ENCODE data around the gene SERTAD3. TPM values are rescaled to one million over a fixed set of nuclear protein-coding genes. Genes with fewer than 3 reads are reported as not detected.

Gene SERTAD3
- total and polyA plus RNA-seq, 10 of the 15 experiments (the other 5 are each of a cell fraction or from before 2014, with no cell fraction given), result 4.2 to 22.4 (median 13.7) TPM

- BruUV-seq (replicated peaks), result TSS peak; percentile 99
- DNase-seq (ENCODE audit: low read depth, low spot score) (no peak), FAIRE-seq (no peak), ATAC-seq (peak; percentile 92)
- Histone ChIP-seq H3K4me3 (peak overlapping the region; percentile 74), H3K9ac (ENCODE audit: control insufficient read depth, insufficient read depth, low read length) (peak overlapping the region; percentile 70), H3K4me2 (ENCODE audit: control insufficient read depth, insufficient read depth) (peak overlapping the region; percentile 98), H4K20me1 (ENCODE audit: control insufficient read depth, insufficient read depth) (no peaks in the 10 kb centered on the region), H2AFZ (ENCODE audit: control insufficient read depth, low read depth, low read length) (peak overlapping the region; percentile 93), H3K9me3 (replicated peaks; ENCODE audit: control insufficient read depth, insufficient read depth, low read length) (no peaks in the 10 kb centered on the region), H3K4me1 (ENCODE audit: control insufficient read depth, insufficient read depth, low read length) (peaks cover 20% of the 10 kb centered on the region), H3K36me3 (ENCODE audit: control insufficient read depth in 2 of 2, insufficient read depth in 2 of 2, low read length in 1 of 2) (no peaks in the 10 kb centered on the region), H3K27ac (ENCODE audit: control insufficient read depth, insufficient read depth) (peak overlapping the region; percentile 82), H3K79me2 (ENCODE audit: control insufficient read depth, insufficient read depth, low read length) (no peaks in the 10 kb centered on the region; the same call in 1 of the 2 replicates), H3K27me3 (replicated peaks in 1 of 2; ENCODE audit: control insufficient read depth in 2 of 2, insufficient read depth in 2 of 2, low read length in 1 of 2) (no peaks in the 10 kb centered on the region)
- CTCF ChIA-PET, result interaction anchor here (1.0 to 8.0 kb wide), 3 partner anchors 13 to 32 kb away, joined by 4 to 52 read pairs (median 5); partner anchors contain the start of gene BLVRB
- 22% methylated on average over 33 of the region's 50 CpGs for WGBS (ENCODE audit: insufficient coverage, insufficient replicate concordance, low lambda C conversion rate, missing lambda C conversion rate)
- RAD21 ChIA-PET (ENCODE audit: unreplicated experiment), result interaction anchor here (1.0 to 3.7 kb wide), 3 partner anchors 10 to 128 kb away, joined by 3 to 21 read pairs (median 15); partner anchors contain the start of gene SERTAD3
- SMC1A ChIA-PET (ENCODE audit: uncharacterized antibody, unreplicated experiment), result interaction anchor here (0.9 to 2.1 kb wide), 6 partner anchors 9 to 128 kb away, joined by 3 to 7 read pairs (median 4); partner anchors contain the start of gene BLVRB
- POLR2A ChIA-PET, result interaction anchor here (0.6 to 3.8 kb wide), 7 partner anchors 7 to 85 kb away, joined by 5 to 30 read pairs (median 8); partner anchors contain the start of genes SERTAD1 and SERTAD3
- in situ Hi-C loops (cut with MboI), result no loop called here
- intact Hi-C loops (cut with micrococcal nuclease; ENCODE audit: unreplicated experiment), result no loop called here
- TF ChIP-seq ZNF592 (IDR thresholded peaks at IDR 0.05), result no peak
- TF ChIP-seq SMARCA5 (IDR thresholded peaks at IDR 0.05), result no peak
- no peak for TF ChIP-seq CTCF (IDR thresholded peaks at IDR 0.05 in 2 of 3, conservative IDR thresholded peaks at IDR 0.05 in 1 of 3; ENCODE audit: control insufficient read depth in 2 of 3, extremely low read depth in 1 of 3, insufficient read depth in 1 of 3, low read depth in 3 of 3, low read length in 3 of 3)
- peak; percentile 39; the same call in 1 of the 2 replicates for TF ChIP-seq BACH1 (IDR thresholded peaks at IDR 0.05; ENCODE audit: borderline replicate concordance)
- no peak for TF ChIP-seq HSF1 (IDR thresholded peaks at IDR 0.05; ENCODE audit: low read depth, low read length)
- no peak for TF ChIP-seq SP1 (IDR thresholded peaks at IDR 0.05; ENCODE audit: low read depth, low read length)
- no peak for TF ChIP-seq KLF5 (IDR thresholded peaks at IDR 0.05; ENCODE audit: partially characterized antibody)
- no peak for TF ChIP-seq PKNOX1 (IDR thresholded peaks at IDR 0.05)
- TF ChIP-seq SIX5 (IDR thresholded peaks at IDR 0.05; ENCODE audit: low read depth, low read length, severe bottlenecking), result no peak
- TF ChIP-seq PAX8 (IDR thresholded peaks at IDR 0.05), result no peak
- TF ChIP-seq PAX5 (IDR thresholded peaks at IDR 0.05; ENCODE audit: borderline replicate concordance, low read depth, low read length), result no peak
- TF ChIP-seq E2F4 (IDR thresholded peaks at IDR 0.05; ENCODE audit: low read depth, low read length), result no peak
Measured at GRCh38 chr19:40433391-40434216, 10.5 kb downstream of the SERTAD3 start.

Measured in GM12878 (cell line).